ACHN (cell line): ENCODE data around the gene HOXA2.

Experiments
- DNase-seq: peaks from one replicate; pipeline ENCODE4 v3.0.0-alpha.2; 2015
- in situ Hi-C: cut with HindIII; loops from 2 replicates; pipeline ENCODE4 v1.10.0; 2017; ENCODE audit warnings: low sequenced_read_pairs, low pct_ligation_motif_present, low pct_unique_long_range_greater_than_20kb

HOXA2 gene

GRCh38 chr7:27095050-27095896, 7.2 kb downstream of the HOXA2 start:
- in situ Hi-C loops: no loop called here
- no peak for DNase-seq

GRCh38 chr7:27094304-27095049, 8.0 kb downstream of the HOXA2 start:
- DNase-seq: no peak
- in situ Hi-C loops: no loop called here

GRCh38 chr7:27093184-27093895, 9.1 kb downstream of the HOXA2 start:
- in situ Hi-C loops: no loop called here
- no peak for DNase-seq

- in situ Hi-C loops: no loop called here
- DNase-seq: no peak
These were observed 9.7 kb downstream of the HOXA2 start for GRCh38 chr7:27092819-27093110.

GRCh38 chr7:27091941-27092818, 10.3 kb downstream of the HOXA2 start:
- in situ Hi-C loops: no loop called here
- DNase-seq: no peak

- no peak for DNase-seq
These were observed 11.4 kb downstream of the HOXA2 start for GRCh38 chr7:27091105-27091504.

GRCh38 chr7:27088002-27088922, 14.2 kb downstream of the HOXA2 start:
- in situ Hi-C loops: no loop called here
- DNase-seq: no peak

More at GRCh38 chr7:27091105-27091504, 11.4 kb downstream of the HOXA2 start:
- in situ Hi-C loops: no loop called here

- in situ Hi-C loops: no loop called here
- no peak for DNase-seq
These were observed 18.8 kb downstream of the HOXA2 start for GRCh38 chr7:27083646-27084045.

- peak; percentile 42 for DNase-seq
- in situ Hi-C loops: no loop called here
These were observed 20.3 kb downstream of the HOXA2 start for GRCh38 chr7:27082171-27082570.

GRCh38 chr7:27080844-27081436, 21.5 kb downstream of the HOXA2 start:
- peak; percentile 69 for DNase-seq
- in situ Hi-C loops: no loop called here

- in situ Hi-C loops: no loop called here
These were observed 23.1 kb downstream of the HOXA2 start for GRCh38 chr7:27079234-27079975.

GRCh38 chr7:27078616-27079233, 23.8 kb downstream of the HOXA2 start:
- in situ Hi-C loops: no loop called here
- no peak for DNase-seq

More at GRCh38 chr7:27079234-27079975, 23.1 kb downstream of the HOXA2 start:
- DNase-seq: no peak

GRCh38 chr7:27073076-27073475, 29.4 kb downstream of the HOXA2 start:
- DNase-seq: no peak
- in situ Hi-C loops: no loop called here

GRCh38 chr7:27071622-27072390, 30.7 kb downstream of the HOXA2 start:
- DNase-seq: no peak
- in situ Hi-C loops: no loop called here

GRCh38 chr7:27068259-27068658, 34.2 kb downstream of the HOXA2 start:
- in situ Hi-C loops: no loop called here
- no peak for DNase-seq
